IPS-18c (cell line): ENCODE data around the gene COX8C.

Experiments used
- H3K4me3 ChIP-seq: 2 replicates; pipeline ENCODE4 v1.7.0; 2013; ENCODE audit warnings: low read depth, mild to moderate bottlenecking, low read length, moderate library complexity; ENCODE audit not compliant: insufficient read depth
- H3K9me3 ChIP-seq: one replicate; pipeline ENCODE4 v1.6.1; 2013; ENCODE audit warnings: mild to moderate bottlenecking, low read length, moderate library complexity; ENCODE audit not compliant: control insufficient read depth, insufficient read depth

The COX8C gene, protein sequence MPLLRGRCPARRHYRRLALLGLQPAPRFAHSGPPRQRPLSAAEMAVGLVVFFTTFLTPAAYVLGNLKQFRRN

DNA sequence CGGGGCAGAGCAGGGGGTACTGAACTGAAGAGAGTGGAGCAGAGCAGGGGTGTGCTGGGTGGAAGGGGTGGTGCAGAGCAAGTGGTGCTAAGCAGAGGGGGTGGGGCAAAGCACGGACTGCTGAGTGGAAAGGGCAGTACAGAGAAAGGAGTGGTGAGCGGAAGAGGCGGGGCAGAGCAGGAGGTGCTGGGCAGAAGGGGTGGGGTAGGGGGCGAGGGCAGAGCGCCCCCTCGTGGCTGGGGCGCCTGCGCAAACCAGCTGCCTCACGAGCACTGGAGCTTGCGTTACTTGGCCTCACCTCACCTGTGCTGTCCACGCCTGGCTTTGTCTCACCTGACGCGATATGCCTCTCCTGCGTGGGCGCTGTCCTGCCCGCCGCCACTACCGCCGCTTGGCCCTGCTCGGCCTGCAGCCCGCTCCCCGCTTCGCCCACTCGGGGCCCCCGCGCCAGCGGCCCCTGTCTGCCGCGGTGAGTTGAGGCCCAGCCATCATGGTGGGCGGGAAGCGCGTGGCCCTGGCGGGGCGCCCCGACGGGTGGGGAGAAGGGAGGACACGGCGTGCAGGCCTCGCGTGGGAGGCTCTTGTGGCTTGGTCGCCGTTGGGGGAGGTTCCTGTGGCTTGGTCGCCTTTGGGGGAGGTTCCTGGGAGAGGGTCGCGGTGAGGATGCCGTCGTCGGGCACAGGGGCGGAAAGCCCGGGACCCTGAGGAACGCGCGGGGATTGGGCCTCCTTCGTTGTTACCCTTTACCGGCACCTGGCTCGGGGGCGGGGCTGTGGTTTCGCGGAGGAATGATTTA lies at the start of gene COX8C:
Gene COX8C, plus strand, starts transcription at position 257 of the 796 bp plus-strand sequence. Its CDS starts 87 bp downstream, at position 344.
- Histone ChIP-seq H3K9me3 (peaks cover 2% of the 10 kb centered on the region), H3K4me3 (no peak within 1 kb of the TSS)

DNA sequence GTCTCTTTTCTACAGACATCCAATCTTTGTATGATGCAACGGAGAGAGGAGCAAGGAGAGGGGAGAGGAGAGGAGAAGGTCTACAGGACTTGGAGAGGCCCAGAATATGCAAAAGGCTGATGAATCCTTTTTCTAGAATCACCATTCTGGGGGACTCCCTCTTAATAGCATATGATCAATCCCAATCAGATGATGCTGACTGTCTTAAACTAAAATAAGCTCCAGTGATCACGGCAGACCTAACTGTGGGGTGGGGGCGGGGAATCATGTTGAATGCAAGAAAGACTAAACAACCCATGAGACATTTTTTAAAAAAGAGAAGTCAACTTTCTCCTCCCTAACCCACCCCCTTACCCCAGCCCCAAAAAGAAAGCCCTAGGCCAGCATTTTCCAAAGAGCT lies 47.6 kb upstream of the COX8C start:
- no peaks in the 10 kb centered on the region for H3K9me3 ChIP-seq
- H3K4me3 ChIP-seq = no peak overlapping the region

DNA sequence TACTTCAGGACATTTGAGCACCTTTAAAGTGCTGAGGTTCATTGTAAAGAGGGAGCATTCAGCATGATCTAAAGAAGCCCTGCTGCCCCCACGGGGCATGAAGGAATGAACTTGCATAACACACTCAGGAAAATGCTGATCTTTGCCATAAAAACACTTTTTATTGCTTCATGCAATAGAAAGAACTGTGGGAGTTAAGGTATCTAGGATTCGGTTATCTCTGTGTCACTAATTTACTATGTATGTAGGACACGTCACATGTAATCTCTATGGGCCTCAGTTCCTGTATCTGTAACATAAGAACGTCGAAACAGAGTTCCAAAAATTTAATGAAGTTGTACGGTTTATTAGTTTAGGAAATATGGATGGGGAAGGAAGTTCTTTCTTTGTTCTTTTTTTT lies 47.1 kb upstream of the COX8C start:
- H3K9me3 ChIP-seq = no peaks in the 10 kb centered on the region
- H3K4me3 ChIP-seq = no peak overlapping the region

DNA sequence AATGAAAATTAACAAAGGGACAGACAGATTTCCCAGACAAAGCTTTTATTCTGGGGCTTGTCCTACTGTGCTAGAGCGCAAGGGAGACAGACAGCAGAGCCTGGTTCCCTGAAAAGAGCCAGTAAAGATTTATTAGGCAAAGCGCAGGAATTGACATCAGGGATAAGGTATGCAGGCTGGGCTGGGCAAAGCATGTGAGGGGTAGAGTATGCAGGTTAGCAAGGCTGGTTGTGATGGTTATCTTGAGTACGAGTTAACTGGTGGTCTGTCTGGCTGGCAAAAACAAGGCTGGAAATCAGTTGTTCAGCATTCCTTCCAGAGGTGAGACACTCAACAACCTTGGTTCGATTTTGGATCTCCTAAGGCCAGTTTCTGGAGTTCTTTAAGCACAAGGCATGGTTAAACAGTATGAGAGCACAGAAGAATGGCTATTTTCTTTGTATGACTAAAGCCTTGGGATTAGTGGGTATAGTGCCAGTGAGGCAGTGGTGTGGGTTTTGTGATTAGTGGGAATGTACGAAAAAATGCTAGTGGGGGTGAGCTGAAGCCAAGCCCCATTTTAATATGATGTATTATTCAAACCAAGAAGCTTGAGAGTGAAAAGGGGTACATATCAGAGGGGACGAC lies 45.0 kb upstream of the COX8C start:
- no peaks in the 10 kb centered on the region for H3K9me3 ChIP-seq
- H3K4me3 ChIP-seq = no peak overlapping the region

DNA sequence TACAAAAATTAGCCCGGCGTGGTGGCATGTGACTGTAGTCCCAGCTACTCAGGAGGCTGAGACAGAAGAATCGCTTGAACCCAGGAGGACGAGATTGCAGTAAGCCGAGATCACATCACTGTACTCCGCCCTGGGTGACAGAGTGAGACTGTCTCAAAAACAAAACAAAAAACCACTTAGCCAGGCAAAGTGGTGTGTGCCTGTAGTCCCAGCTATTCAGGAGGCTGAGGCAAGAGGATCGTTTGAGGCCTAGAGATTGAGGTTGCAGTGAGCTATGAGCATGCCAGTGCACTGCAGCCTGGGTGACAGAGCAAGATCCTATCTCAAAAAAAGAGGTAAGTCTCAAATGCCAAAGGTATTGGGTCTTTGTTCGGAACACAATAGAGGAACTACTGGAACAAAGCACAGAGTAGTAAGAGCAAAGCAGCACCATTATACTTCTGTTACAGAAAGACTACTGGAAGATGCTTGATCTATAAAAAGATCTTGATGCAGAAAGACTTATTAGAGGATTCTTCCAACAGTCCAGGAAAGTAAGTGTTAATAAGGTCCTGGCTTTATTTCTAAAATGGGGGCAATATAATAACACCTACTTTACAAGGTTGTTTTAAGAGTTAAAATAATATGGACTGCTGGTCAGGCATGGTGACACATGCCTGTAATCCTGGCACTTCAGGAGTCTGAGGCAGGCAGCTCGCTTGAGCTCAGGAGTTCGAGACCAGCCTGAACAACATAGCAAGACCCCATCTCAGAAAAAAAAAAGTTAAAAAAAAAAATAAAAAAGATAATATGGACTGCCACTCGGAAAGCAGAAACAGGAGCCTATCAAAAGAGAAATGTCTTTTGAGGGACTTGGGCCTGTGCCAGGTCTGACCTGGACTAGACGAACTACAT lies 44.0 kb upstream of the COX8C start:
- no peaks in the 10 kb centered on the region for H3K9me3 ChIP-seq

DNA sequence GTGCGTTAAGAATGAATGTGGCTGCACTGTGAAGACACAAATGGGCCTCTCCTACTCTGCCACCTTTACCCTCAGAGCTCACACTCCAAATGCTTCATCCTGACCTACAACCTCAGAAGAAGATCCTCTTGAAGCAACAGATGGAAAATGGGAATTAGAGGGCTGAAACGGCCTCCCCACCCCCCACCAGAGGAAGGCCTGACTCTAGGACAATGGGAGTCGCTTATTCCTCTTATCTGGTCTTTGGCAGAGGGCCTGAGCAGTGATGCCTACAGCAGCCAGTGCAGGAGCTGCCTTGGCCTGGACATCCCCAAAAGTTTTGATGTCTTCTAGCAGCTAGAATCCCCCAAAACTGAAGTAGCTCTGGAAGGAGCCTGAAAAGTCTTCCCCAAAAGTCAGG lies 43.3 kb upstream of the COX8C start:
- Histone ChIP-seq H3K9me3 (no peaks in the 10 kb centered on the region), H3K4me3 (no peak overlapping the region)

More for the DNA sequence above, 44.0 kb upstream of the COX8C start:
- no peak overlapping the region for H3K4me3 ChIP-seq

DNA sequence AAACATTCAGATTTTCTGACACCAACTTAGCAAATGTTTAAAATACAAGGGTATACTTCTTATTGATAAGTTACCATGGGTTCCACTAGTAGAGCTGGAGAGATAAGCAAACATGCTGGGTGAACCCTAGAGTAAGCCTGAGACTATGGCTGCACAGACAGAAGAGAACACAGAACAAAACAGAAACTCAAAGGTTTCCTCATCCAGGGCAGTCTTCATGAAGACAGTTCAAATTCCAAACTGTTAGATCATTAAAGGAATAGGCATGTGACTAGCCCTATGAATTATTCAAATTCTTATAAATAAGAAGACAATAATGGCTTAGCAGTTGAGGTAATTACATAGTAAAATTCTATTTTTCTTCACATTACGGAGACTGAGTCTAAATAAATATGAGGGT lies 42.2 kb upstream of the COX8C start:
- no peaks in the 10 kb centered on the region for H3K9me3 ChIP-seq
- H3K4me3 ChIP-seq = no peak overlapping the region

DNA sequence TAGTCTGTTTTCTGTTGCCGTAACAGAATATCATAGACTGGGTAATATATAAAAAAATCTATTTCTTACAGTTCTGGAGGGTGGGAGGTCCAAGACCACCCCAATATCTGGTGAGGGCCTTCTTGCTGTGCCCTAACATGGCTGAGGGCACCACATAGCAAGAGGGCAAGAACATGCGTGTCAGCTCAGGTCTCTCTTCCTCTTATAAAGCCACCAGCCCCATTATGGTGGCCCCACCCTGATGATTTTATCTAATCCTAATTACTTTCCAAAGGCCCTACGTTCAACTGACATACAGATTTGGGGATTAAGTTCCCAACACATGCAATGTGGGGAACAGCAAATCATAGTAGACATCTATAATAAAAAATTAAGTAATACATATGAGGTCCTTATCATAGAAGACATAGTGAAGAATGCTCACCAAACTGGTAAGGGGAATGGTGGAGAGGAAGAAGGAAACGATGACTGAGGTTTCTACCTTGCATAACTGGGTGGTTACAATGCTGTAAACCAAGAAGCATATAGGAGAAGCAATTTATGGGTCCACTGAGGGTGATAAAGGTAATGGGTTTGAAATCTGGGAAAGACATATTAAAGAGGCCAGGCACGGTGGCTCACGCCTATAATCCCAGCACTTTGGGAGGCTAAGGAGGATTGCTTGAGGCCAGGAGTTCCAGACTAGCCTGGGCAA lies 41.1 kb upstream of the COX8C start:
- Histone ChIP-seq H3K4me3 (no peak overlapping the region), H3K9me3 (no peaks in the 10 kb centered on the region)

DNA sequence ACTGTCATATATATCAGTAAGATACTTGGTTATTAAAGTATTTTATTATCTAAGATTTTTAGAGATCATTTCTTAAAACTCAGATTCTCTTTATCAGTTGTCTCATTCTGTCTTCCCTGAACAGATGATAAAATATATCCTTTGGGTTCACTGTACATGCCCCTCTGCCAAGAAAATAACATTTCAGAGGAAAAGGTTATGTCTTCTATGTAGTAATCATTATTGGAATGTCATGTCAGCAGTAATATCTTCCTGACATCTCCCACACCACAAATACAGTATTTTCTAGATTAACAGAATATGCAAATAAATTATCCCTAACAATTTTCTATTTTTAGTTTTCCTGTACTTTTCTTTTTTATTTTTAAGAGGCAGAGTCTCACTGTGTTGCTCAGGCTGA lies 40.2 kb upstream of the COX8C start:
- Histone ChIP-seq H3K4me3 (no peak overlapping the region), H3K9me3 (no peaks in the 10 kb centered on the region)

DNA sequence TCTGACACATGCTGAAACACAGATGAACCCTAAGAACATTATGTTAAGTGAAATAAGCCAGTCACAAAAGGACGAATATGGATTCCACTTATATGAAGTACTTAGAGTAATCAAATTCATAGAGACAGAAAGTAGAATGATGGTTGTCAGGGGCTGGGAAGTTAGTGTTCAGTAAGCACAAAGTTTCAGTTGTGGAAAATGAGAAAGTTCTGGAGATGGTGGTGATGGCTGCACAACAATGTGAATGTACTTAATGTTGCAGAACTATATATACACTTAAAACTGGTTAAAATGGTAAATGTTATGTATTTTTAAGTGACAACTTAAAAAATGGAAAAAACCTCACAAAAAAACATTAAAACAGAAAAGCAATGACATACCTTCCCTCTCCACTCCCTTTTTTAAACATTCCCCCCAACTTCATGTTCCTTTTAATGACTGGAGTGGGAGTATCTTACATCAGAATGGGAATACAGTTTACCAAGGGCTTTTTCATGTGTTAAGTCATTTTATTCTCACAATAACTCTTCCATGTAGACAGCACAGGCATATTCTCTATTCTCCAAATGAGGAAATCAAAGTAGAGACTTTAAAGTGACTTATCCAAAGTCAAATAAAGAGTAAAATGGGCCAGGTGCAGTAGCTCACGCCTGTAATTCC lies 38.2 kb upstream of the COX8C start:
- Histone ChIP-seq H3K9me3 (no peaks in the 10 kb centered on the region), H3K4me3 (no peak overlapping the region)

DNA sequence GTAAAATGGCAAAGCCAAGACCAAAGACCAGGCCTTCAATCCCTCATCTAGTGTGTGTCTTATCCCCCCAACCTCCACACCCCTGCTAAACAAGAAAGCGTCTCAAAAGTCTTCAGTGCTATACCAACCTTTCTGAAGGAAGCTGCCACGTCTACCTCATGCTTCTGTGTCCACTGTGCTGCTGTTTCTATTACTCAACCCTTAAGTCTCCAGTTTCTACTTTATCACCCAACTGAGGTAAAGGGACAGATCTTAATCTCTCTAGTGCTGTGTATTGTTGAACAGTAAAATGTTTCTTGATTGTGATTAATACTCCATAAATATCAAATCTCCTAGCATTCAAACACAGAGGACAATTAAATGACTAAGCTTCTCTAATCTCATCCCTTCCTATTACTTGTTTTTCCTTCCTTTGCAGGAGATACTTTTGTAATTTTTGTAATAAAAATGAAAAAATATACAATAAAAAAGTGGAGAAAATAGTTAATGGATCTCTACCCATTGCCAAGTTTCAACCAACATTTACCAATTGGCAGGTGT lies 37.5 kb upstream of the COX8C start:
- H3K4me3 ChIP-seq = no peak overlapping the region
- H3K9me3 ChIP-seq = no peaks in the 10 kb centered on the region

DNA sequence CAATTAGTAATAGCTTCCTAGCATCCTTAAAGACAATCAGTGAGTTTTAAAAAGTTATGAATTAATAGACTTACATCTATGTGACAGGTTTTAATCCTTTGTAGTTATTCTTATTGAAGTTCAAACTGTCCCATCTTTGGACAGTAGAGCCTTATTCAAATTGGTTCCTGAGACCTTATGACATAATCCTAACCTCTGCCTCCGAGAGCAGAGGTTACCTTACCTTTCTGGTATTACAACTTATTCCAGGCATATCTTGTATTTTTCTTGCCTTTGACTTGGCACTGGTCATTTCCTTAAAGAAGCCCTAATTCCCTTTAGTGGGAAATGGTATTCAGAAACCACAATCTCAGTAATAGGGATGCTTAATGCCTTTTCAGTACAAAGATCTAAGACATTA lies 35.9 kb upstream of the COX8C start:
- no peak overlapping the region for H3K4me3 ChIP-seq
- H3K9me3 ChIP-seq = no peaks in the 10 kb centered on the region

DNA sequence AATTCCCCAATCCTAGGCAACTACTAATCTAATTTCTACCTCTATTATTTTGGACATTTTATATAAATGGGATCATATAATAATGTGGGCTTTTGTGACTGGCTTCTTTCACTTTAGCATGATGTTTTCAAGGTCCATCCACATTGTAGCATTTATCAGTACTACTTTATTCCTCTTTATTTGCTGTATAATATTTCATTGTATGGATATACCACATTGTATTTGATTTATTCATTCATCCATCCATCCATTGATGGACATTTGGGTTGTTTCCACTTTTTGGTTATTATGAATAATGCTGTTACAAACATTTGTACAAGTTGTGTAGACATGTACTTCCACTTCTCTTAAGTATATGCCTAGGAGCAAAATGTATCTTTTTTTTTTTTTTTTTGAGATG lies 31.4 kb upstream of the COX8C start:
- H3K4me3 ChIP-seq = no peak overlapping the region
- H3K9me3 ChIP-seq = no peaks in the 10 kb centered on the region

DNA sequence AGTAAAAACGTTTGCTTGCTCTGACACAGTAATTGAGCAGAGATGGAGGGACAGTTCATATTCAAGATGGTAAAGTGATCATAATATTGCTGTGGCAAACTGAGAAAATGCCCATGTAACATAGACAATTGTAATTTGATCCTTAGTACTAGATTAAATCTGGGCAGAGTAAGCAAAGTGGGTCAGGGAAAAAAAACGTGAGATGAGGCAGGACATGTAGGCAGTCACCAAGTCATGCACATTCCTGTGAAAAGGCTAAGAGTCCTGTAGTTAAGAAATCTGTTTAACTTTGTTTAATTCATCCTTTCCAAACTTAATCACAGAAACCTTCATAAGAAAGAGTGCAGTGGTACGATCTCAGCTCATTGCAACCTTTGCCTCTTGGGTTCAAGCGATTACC lies 30.3 kb upstream of the COX8C start:
- no peak overlapping the region for H3K4me3 ChIP-seq
- no peaks in the 10 kb centered on the region for H3K9me3 ChIP-seq

DNA sequence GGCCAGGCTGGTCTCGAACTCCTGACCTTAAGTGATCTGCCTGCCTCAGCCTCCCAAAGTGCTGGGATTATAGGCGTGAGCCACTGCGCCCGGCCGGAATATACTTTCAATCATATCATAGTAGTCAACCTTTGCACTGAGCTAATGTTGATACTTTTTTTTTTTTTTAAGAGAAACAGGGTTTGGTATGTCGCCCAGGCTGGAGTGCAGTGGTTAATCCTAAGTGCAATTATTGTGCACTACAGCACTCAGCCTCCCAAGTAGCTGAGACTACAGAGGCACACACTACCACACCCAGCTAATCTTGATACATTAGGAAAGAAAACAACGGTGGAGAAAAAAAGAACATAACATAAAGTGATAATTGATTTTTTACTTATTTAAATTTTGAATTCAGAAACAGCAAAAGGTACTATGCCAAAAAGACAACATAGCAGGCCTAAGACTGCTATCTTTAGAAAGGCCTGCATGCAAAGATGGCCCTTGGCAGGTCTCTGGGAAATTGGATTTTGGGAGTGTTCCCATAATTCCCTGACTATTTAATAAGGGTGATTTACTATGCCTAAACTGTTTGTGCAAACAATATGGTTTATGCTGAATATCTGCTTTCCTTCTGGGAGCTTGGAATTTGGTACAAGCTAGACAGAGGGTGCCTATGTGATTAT lies 29.6 kb upstream of the COX8C start:
- Histone ChIP-seq H3K4me3 (no peak overlapping the region), H3K9me3 (no peaks in the 10 kb centered on the region)
